HepG2 (cell line): ENCODE data around the gene ERRFI1.

Experiments
- NFIC ChIP-seq: IDR thresholded peaks from 2 replicates; pipeline ENCODE4 v1.6.1; 2012; ENCODE audit warnings: mild to moderate bottlenecking, low read length, inconsistent platforms
- SNAPC2 ChIP-seq: sonication (generic); formaldehyde crosslinking; IDR thresholded peaks from 2 replicates; pipeline ENCODE4 v1.8.1; 2022; ENCODE audit warnings: mild to moderate bottlenecking, missing genetic modification reagents
- ZNF143 ChIP-seq: sonication (generic); formaldehyde crosslinking; IDR thresholded peaks from 2 replicates; pipeline ENCODE4 v1.4.0; 2020; ENCODE audit warnings: missing genetic modification reagents

DNA sequence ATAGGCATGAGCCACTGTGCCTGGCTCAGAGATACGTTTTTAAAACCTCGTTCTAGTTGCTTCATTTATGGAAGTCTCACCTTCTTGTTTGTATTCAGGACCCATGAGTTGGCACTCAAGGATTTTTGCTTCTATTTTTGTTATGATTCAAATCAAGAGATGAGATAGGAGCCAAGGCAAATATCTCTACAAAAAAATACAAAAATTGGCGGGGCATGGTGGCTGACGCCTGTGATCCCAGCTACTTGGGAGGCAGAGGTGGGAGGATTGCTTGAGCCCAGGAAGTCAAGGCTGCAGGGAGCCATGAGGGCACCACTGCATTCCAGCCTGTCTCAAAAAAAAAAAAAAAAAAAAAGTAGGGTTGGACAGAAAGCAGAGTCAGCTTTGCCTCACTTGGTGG, 36.8 kb upstream of the ERRFI1 start:
- no peak for TF ChIP-seq NFIC
- no peak for TF ChIP-seq ZNF143 (CRISPR knock-in tag)
- TF ChIP-seq SNAPC2 (CRISPR knock-in tag) = no peak
